AG10803 (cell line): ENCODE measurements around the gene MXD3.
"Not testable (repeated sequence)": the region's sequence is repeated elsewhere in the genome, so short reads cannot be mapped to it uniquely, and the experiment has no call there.

Experiments used
- DNase-seq: peaks from one replicate; pipeline ENCODE4 v3.0.0; 2010; ENCODE audit warnings: low read depth
- H3K4me3 ChIP-seq: 2 replicates; pipeline ENCODE4 v1.5.1; 2011; ENCODE audit warnings: mild to moderate bottlenecking, low read length, control low read depth
- TF ChIP-seq, protein P1 (sequence below): conservative IDR thresholded peaks from 2 replicates; pipeline ENCODE4 v1.5.1; 2011; ENCODE audit warnings: mild to moderate bottlenecking, low read length, control low read depth, inconsistent platforms

Gene MXD3, protein sequence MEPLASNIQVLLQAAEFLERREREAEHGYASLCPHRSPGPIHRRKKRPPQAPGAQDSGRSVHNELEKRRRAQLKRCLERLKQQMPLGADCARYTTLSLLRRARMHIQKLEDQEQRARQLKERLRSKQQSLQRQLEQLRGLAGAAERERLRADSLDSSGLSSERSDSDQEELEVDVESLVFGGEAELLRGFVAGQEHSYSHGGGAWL

DNA sequence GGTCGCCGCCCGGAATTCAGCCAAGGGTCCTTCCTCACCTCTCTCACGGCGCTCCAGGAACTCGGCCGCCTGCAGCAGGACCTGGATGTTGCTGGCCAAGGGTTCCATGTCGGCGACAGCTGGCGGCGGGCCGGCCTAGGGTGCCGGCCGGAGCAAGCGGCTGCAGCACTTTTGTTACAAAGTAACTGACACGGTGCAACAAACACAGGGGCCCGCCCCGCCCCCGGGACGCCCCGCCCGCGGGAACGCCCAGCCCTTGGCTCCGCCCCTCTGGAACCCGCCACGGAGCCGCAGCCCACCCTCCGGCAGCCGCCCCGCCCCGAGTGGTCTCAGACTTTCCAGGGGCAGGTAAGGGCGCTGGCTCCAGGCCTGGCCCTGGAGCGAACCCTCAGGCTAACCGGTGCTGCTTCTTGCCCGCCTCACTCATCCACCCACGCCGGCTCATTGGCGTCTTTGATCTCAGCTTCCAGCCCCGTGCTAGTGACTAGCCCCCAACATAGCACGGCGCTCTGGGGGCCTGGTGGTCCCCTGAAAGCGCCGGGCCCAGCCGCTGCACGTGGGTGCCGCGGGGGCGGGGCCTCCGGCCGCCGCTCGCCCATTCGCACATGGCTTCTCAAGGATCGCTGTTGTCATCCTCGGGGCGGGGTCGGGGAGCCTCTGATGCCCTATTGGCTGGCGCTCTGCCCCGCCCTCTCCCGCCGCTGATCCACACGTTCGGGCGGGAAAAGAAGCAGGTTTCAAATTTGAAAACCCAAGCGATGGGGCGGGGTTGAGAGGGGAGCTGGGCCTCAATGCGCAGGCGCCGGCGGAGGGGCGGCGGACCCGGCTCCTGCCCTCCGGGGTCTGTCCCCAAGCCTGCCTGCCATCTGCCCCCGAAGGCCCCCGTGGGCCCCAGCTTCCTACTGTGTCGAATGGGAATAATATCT, at the start of gene MXD3:
TSS of gene MXD3 (minus strand) at position 176 of the 926 bp plus-strand sequence. CDS start at position 108, 68 bp downstream.
- DNase-seq, result peak; percentile 91
- H3K4me3 ChIP-seq, result peak within 1 kb of the TSS; percentile 75
- TF ChIP-seq, protein P1, sequence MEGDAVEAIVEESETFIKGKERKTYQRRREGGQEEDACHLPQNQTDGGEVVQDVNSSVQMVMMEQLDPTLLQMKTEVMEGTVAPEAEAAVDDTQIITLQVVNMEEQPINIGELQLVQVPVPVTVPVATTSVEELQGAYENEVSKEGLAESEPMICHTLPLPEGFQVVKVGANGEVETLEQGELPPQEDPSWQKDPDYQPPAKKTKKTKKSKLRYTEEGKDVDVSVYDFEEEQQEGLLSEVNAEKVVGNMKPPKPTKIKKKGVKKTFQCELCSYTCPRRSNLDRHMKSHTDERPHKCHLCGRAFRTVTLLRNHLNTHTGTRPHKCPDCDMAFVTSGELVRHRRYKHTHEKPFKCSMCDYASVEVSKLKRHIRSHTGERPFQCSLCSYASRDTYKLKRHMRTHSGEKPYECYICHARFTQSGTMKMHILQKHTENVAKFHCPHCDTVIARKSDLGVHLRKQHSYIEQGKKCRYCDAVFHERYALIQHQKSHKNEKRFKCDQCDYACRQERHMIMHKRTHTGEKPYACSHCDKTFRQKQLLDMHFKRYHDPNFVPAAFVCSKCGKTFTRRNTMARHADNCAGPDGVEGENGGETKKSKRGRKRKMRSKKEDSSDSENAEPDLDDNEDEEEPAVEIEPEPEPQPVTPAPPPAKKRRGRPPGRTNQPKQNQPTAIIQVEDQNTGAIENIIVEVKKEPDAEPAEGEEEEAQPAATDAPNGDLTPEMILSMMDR, result no peak

DNA sequence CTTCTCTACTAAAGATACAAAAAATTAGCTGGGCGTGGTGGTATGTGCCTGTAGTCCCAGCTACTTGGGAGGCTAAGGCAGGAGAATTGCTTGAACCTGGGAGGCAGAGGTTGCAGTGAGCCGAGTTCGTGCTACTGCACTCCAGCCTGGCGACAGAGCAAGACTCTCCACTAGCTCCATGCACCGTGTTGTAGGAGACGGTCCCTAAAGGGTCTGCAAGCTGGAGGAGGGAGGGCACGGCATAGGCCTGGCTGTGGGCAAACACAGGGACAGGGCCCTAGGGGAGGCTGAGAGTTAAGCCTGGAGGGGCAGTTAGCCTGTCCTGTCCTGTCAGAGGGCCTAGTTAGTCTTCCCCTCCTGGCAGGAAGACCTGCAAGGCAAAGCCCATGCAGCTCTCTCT, 49.0 kb upstream of the MXD3 start:
- DNase-seq, H3K4me3 ChIP-seq: not testable (repeated sequence)

DNA sequence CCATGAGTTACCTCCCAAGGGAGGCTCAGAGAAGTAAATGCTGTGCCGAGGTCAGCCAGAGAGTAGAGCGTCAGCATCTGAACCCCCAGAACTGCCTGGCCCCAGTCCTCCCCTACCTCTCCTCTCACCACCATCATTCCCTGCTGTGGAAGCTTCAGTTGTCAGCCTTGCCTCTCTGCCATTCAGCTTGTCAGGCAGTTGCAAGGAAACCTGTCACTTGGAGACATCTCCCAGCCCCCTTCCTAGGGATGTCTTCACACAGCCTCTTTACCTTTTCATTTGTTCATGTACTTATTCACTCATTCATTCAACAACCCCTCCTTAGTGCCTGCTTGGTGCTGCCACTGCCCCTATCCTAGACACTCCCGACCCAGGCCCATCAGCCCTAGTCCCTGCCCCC, 48.2 kb upstream of the MXD3 start:
- DNase-seq, result no peak
- TF ChIP-seq, protein P1, result no peak
- no peak overlapping the region for H3K4me3 ChIP-seq

DNA sequence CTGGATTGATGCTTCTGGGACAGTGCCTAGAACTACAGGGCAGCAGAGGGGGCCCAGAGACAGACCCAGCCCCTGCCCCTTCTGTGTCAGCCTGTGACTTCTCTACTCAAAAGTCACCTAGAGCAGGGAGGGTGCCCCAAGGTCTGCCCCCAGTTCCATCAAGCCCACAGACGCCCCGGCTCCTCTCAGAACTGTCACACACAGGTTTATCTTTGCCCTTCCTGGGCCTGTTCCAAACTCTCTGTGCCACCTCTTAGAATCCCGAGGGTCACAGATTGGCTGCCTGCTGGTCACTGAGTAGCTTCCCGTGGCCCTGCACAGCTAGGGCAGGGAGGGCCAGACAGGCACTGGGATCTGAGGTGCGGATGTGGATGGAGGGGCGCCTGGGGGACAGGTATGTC, 47.8 kb upstream of the MXD3 start:
- no peak for DNase-seq
- TF ChIP-seq, protein P1, result no peak
- H3K4me3 ChIP-seq, result no peak overlapping the region

DNA sequence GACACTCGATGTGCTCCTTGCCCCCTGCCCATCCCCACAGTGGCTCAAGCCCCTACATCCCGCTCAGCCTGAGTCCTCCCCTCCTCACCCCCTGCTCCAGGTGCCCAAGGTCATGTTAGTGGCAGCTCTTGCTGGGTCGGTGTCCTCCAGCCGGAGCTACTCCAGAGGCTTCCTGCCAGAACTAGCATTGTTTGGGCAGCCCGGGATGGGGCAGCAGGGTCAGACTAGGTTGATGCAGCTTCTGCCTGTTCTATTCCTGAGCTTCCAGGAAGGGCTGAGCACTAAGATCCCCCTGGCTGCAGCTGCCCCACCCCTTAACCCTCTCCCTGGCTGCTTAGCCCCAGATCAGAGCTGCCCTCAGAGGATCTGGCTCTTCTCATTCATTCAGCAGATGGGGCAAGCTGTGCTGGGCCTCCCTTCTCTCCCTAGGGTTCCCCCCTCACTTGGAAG, 46.7 kb upstream of the MXD3 start:
- no peak overlapping the region for H3K4me3 ChIP-seq
- TF ChIP-seq, protein P1, result no peak
- no peak for DNase-seq

DNA sequence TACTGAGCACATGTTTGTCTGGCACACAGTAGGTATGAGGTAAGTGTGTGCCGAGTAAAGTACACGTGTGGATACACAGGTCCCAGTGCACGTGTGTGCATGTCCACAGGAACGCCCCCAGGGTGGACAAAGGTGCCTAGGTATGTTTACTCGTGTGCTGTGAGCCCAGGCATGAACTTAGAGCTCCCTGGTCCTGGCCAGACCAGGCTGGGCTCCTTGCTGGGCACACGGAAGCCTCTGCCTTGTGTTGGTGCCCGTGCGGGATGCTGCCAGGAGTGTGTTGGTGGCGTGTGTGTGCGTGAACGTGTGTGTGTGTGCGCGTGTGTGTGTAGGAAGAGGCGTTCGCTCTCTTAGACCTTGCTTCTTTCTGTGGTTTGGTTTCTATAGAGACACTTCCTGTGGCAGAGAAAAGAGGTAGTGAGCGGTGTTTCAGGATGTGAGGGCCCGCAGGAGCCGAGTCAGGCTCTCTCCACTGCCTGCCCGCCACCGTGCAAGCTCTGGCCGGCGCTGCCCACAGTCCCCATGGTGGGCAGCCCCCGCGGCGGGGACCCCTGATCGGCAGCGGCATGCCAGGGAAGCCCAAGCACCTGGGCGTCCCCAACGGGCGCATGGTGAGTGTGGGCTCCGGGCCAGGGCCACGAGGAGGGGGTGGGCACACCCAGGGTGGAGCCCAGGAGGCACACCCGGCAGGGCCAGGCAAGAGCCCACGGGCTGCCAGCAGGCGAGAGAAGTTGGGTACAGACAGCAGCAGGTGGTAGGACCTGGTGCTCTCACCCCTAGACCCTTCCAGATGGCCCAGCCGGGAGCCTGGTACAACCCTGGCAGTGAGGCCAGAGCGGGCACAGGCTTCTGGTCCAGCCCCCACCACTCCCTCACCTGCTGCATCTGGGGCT, 46.0 kb upstream of the MXD3 start, which contains the start of gene RGS14:
TSS of gene RGS14 (plus strand) at position 466 of the 893 bp plus-strand sequence. CDS start at position 567, 101 bp downstream.
- TF ChIP-seq, protein P1, result no peak

DNA sequence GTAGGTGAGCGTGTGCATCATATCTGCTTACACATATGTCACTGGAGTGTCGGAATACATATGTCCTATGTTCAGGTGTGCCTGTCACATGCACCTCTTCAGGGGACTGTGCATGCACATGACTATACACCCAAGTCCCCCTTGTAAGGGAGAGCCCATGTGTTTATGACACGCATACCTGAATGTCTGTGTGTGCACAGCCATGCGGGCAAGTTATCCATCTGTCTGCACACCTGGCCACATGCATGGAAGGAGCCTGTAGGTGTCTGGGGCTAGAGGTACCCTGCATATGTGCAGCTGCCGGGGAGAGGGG, 45.4 kb upstream of the MXD3 start:
- no peak overlapping the region for H3K4me3 ChIP-seq
- TF ChIP-seq, protein P1, result no peak

More for the DNA sequence above, 46.0 kb upstream of the MXD3 start, which contains the start of gene RGS14:
- DNase-seq, result peak; percentile 32
- no peak within 1 kb of the TSS for H3K4me3 ChIP-seq

More for the DNA sequence above, 45.4 kb upstream of the MXD3 start:
- no peak for DNase-seq
